Measurements from ENCODE around the gene MEX3D. TPM values are rescaled to one million over a fixed set of nuclear protein-coding genes. Genes with fewer than 3 reads are reported as not detected.

MEX3D gene
- total RNA-seq, 1 experiment from 2014 or later = 64.0 TPM

DNA sequence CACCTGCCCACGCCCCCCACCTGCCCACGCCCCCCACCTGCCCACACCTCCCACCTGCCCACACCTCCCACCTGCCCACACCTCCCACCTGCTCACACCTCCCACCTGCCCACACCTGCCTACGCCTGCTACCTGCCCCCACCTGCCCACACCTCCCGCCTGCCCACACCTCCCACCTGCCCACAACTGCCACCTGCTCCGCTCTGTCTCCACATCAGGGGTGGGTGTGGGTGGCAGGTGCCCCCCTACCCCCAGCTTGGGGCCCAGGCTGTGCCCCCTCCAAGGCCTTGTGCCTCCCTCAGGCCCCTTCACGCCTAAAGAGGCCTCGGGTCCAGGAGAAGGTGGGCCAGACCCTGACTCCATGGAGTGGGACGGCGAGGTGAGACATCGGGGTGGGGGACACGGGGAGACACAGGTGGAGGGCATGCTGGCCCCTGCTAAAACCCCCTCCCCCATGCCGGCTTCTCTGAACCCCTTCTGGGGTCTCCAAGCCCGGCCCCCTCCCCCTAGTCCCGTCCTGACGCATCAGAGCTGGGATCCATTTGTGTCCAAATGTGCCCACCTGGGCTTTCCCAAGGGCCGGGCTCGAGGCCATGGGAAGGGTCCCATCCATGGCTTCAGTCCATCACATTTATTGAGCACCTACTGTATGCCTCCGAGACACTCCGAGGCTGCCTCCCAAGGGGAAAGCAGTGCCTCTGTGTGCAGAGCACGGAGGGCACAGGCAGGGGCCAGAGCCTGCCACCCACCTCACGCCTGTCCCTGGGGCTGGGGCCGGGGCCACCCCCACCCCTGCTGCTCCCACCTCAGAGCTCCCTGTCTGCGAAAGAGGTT lies 39.3 kb downstream of the MEX3D start:
- H3K27ac ChIP-seq (ENCODE audit: low read length) = no peak overlapping the region
- no peaks in the 10 kb centered on the region for H3K27me3 ChIP-seq (ENCODE audit: low read length)
- H3K79me2 ChIP-seq (ENCODE audit: low read length) = no peaks in the 10 kb centered on the region
- no peaks in the 10 kb centered on the region for H3F3A ChIP-seq (ENCODE audit: low read length, unreplicated experiment)
- TF ChIP-seq CTCF (conservative IDR thresholded peaks at IDR 0.05; ENCODE audit: low read depth, low read length) (no peak), EZH2phosphoT487 (IDR thresholded peaks at IDR 0.05; ENCODE audit: borderline replicate concordance, low read length) (no peak), EZH2 (IDR thresholded peaks at IDR 0.05; ENCODE audit: low read length, unreplicated experiment) (no peak)
- H4K20me1 ChIP-seq (ENCODE audit: low read length) = no peaks in the 10 kb centered on the region
- H3K4me3 ChIP-seq (ENCODE audit: low read length) = no peak overlapping the region
- H3K9me3 ChIP-seq (ENCODE audit: low read length) = no peaks in the 10 kb centered on the region
- H3K9ac ChIP-seq (ENCODE audit: low read length) = no peak overlapping the region
- no TSS peak for BruUV-seq (replicated peaks)
- H3K36me3 ChIP-seq (ENCODE audit: low read depth, low read length) = no peaks in the 10 kb centered on the region
- ATAC-seq (no peak), DNase-seq (no peak)
- ChIA-PET POLR2A (ENCODE audit: unreplicated experiment) (no interaction called here), CTCF (no interaction called here)
- no peak overlapping the region for H2AFZ ChIP-seq (ENCODE audit: low read length)
- no peak overlapping the region for H3K4me2 ChIP-seq (ENCODE audit: low read length)
- intact Hi-C loops (cut with micrococcal nuclease) = no loop called here
- H3K9me2 ChIP-seq (replicated peaks; ENCODE audit: low read length) = no peaks in the 10 kb centered on the region
- H3K4me1 ChIP-seq (ENCODE audit: insufficient read depth, low read length) = no peaks in the 10 kb centered on the region

- CTCF ChIA-PET = no interaction called here
- TF ChIP-seq CTCF (conservative IDR thresholded peaks at IDR 0.05; ENCODE audit: low read depth, low read length) = no peak
- TF ChIP-seq EZH2 (IDR thresholded peaks at IDR 0.05; ENCODE audit: low read length, unreplicated experiment) = no peak
- no peak for TF ChIP-seq EZH2phosphoT487 (IDR thresholded peaks at IDR 0.05; ENCODE audit: borderline replicate concordance, low read length)
- intact Hi-C loops (cut with micrococcal nuclease) = no loop called here
- H3K79me2 ChIP-seq (ENCODE audit: low read length) = no peaks in the 10 kb centered on the region
- H3K4me3 ChIP-seq (ENCODE audit: low read length) = no peak overlapping the region
- no peak overlapping the region for H3K4me2 ChIP-seq (ENCODE audit: low read length)
- H3K4me1 ChIP-seq (ENCODE audit: insufficient read depth, low read length) = no peaks in the 10 kb centered on the region
- no peaks in the 10 kb centered on the region for H3K9me3 ChIP-seq (ENCODE audit: low read length)
- no peaks in the 10 kb centered on the region for H4K20me1 ChIP-seq (ENCODE audit: low read length)
- DNase-seq (no peak), ATAC-seq (no peak)
- no peaks in the 10 kb centered on the region for H3F3A ChIP-seq (ENCODE audit: low read length, unreplicated experiment)
- BruUV-seq (replicated peaks) = no TSS peak
- H3K9ac ChIP-seq (ENCODE audit: low read length) = no peak overlapping the region
- H3K9me2 ChIP-seq (replicated peaks; ENCODE audit: low read length) = no peaks in the 10 kb centered on the region
- H3K36me3 ChIP-seq (ENCODE audit: low read depth, low read length) = no peaks in the 10 kb centered on the region
- H3K27me3 ChIP-seq (ENCODE audit: low read length) = no peaks in the 10 kb centered on the region
- no peak overlapping the region for H2AFZ ChIP-seq (ENCODE audit: low read length)
- POLR2A ChIA-PET (ENCODE audit: unreplicated experiment) = no interaction called here
- no peak overlapping the region for H3K27ac ChIP-seq (ENCODE audit: low read length)
Measured at GRCh38 chr19:1527650-1528309, 40.3 kb downstream of the MEX3D start.

Measured in PC-3 (cell line).